GM19324 (cell line): ENCODE data around the gene CGNL1.

ENCODE experiments used
- ATAC-seq: cut with Tn5 transposase; IDR thresholded peaks from one replicate; pipeline ENCODE4 v1.9.1; 2021; ENCODE audit warnings: mild to moderate bottlenecking, moderate library complexity; ENCODE audit not compliant: unreplicated experiment, low FRiP score

The CGNL1 gene

GRCh38 chr15:57586661-57587424 lies 210.5 kb downstream of the CGNL1 start:
- no peak for ATAC-seq

- ATAC-seq = no peak
Measured at GRCh38 chr15:57589281-57589680, 213.0 kb downstream of the CGNL1 start.

- ATAC-seq = no peak
Measured at GRCh38 chr15:57589754-57590153, 213.4 kb downstream of the CGNL1 start.

GRCh38 chr15:57591237-57591821 lies 215.0 kb downstream of the CGNL1 start:
- no peak for ATAC-seq

GRCh38 chr15:57591822-57592367 lies 215.6 kb downstream of the CGNL1 start, which contains the start of gene MYZAP:
Gene MYZAP (plus strand): TSS chr15:57591904. CDS start chr15:57592035, 131 bp downstream.
- no peak for ATAC-seq

- ATAC-seq = no peak
Measured at GRCh38 chr15:57592426-57592825, 216.1 kb downstream of the CGNL1 start.

- no peak for ATAC-seq
Measured at GRCh38 chr15:57592836-57593420, 216.6 kb downstream of the CGNL1 start.

GRCh38 chr15:57594479-57594878 lies 218.2 kb downstream of the CGNL1 start:
- no peak for ATAC-seq

GRCh38 chr15:57595011-57595866 lies 218.9 kb downstream of the CGNL1 start:
- ATAC-seq = no peak

GRCh38 chr15:57596301-57596855 lies 220.1 kb downstream of the CGNL1 start:
- no peak for ATAC-seq

- no peak for ATAC-seq
Measured at GRCh38 chr15:57596978-57597377, 220.7 kb downstream of the CGNL1 start.

- ATAC-seq = no peak
Measured at GRCh38 chr15:57597431-57597830, 221.1 kb downstream of the CGNL1 start.

GRCh38 chr15:57598346-57598745 lies 222.0 kb downstream of the CGNL1 start:
- no peak for ATAC-seq

GRCh38 chr15:57599296-57599810 lies 223.0 kb downstream of the CGNL1 start:
- no peak for ATAC-seq

GRCh38 chr15:57600197-57600596 lies 223.9 kb downstream of the CGNL1 start:
- no peak for ATAC-seq
